PC-9 (cell line): ENCODE data around the gene SUCO. TPM values are rescaled to one million over a fixed set of nuclear protein-coding genes. Genes with fewer than 3 reads are reported as not detected.
"Not testable (repeated sequence)": the region's sequence is repeated elsewhere in the genome, so short reads cannot be mapped to it uniquely, and the experiment has no call there.

Experiments
- BruUV-seq: library from RNA; stranded (reverse); fragments of 400-500 nt; replicated peaks from 2 replicates; lab custom pipeline; 2021; lab: Mats Ljungman, UMichigan
- CTCF ChIA-PET: fragments of 300-600 bp; sonication (Branson Sonifier 250); formaldehyde crosslinking; loops from one replicate; lab custom pipeline; 2022; ENCODE audit warnings: antibody characterized with exemption; lab: Charles Lee
- POLR2A ChIA-PET: fragments of 300-600 bp; sonication (Branson Sonifier 250); formaldehyde crosslinking; loops from one replicate; lab custom pipeline; 2022; ENCODE audit warnings: antibody characterized with exemption; ENCODE audit not compliant: unreplicated experiment; lab: Charles Lee
- DNase-seq, 2 experiments: peaks; one replicate each; pipeline versions ENCODE4 v3.0.0 to v3.0.0-alpha.2; 2015 to 2022; ENCODE audit warnings: mixed read lengths in 1 of 2
- H2AFZ ChIP-seq: fragments of 200-600 bp; sonication (generic); 2 replicates; pipeline ENCODE4 v1.8.1; 2017; ENCODE audit warnings: antibody characterized with exemption
- H3F3A ChIP-seq: fragments of 200-600 bp; sonication (generic); 2 replicates; pipeline ENCODE4 v1.8.1; 2017; ENCODE audit warnings: antibody characterized with exemption, mild to moderate bottlenecking, low read depth; ENCODE audit not compliant: insufficient read depth
- H3K27ac ChIP-seq: fragments of 200-600 bp; sonication (generic); 2 replicates; pipeline ENCODE4 v1.6.1; 2016; ENCODE audit warnings: mixed run types
- H3K27me3 ChIP-seq: fragments of 200-600 bp; sonication (generic); 2 replicates; pipeline ENCODE4 v1.6.1; 2016; ENCODE audit warnings: low read depth, mixed run types; ENCODE audit not compliant: insufficient read depth
- H3K36me3 ChIP-seq: fragments of 200-600 bp; sonication (generic); 2 replicates; pipeline ENCODE4 v1.6.1; 2016; ENCODE audit warnings: low read depth, mixed run types
- H3K4me1 ChIP-seq: fragments of 200-600 bp; sonication (generic); replicated peaks from 2 replicates; pipeline ENCODE4 v1.6.1; 2016; ENCODE audit warnings: mixed run types; ENCODE audit not compliant: insufficient read depth
- H3K4me2 ChIP-seq: fragments of 200-600 bp; sonication (generic); 2 replicates; pipeline ENCODE4 v1.6.1; 2017; ENCODE audit warnings: mixed run types
- H3K4me3 ChIP-seq: fragments of 200-600 bp; sonication (generic); 2 replicates; pipeline ENCODE4 v1.6.1; 2016; ENCODE audit warnings: mixed run types
- H3K79me2 ChIP-seq: fragments of 200-600 bp; sonication (generic); 2 replicates; pipeline ENCODE4 v1.6.1; 2017; ENCODE audit warnings: low read depth, mixed run types
- H3K9me2 ChIP-seq: fragments of 200-600 bp; sonication (generic); 2 replicates; pipeline ENCODE4 v1.8.1; 2017; ENCODE audit warnings: mild to moderate bottlenecking; ENCODE audit not compliant: insufficient read depth
- H3K9me3 ChIP-seq: fragments of 200-600 bp; sonication (generic); 2 replicates; pipeline ENCODE4 v1.8.1; 2016; ENCODE audit warnings: low read depth; ENCODE audit not compliant: insufficient read depth
- H4K20me1 ChIP-seq: fragments of 200-600 bp; sonication (generic); 2 replicates; pipeline ENCODE4 v1.8.1; 2017; ENCODE audit not compliant: insufficient read depth
- EZH2 ChIP-seq: fragments of 200-600 bp; sonication (generic); IDR thresholded peaks from 2 replicates; pipeline ENCODE4 v1.8.0; 2017; ENCODE audit warnings: antibody characterized with exemption, low read depth
- intact Hi-C: fragments of 100-400 bp; cut with micrococcal nuclease; formaldehyde crosslinking; loops from one replicate; pipeline ENCODE4 v1.10.0; 2022; ENCODE audit not compliant: unreplicated experiment
- total RNA-seq: library from RNA; stranded (reverse); gene quantifications from 2 replicates; pipeline ENCODE4 v1.2.3, GENCODE V29; 2021
- TF ChIP-seq, protein P1 (sequence below): fragments of 200-600 bp; sonication (generic); conservative IDR thresholded peaks from 2 replicates; pipeline ENCODE4 v1.6.1; 2017; ENCODE audit warnings: mixed run types, antibody characterized with exemption, mild to moderate bottlenecking, moderate library complexity

Gene SUCO
- total RNA-seq, 1 experiment from 2014 or later = 34.0 TPM

DNA sequence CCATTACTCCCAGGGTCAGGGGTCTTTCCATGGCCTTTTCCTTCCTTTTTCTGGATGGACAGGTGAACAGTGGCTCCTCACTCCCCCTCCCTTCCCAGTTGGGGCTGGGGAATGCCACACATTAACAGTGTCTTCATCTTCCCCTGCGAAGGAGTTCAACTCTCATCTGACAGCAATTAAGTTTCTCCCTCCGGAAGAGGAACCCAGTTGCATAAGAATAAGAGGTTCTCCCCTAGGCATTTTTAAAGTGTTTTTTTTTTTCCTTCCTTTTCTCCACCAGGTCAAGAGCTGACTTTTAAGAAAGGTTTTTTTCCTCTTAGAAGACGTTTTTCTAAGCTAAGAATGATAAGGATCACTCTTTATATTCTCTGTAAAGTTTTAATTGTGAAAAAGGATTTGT, 83.7 kb downstream of the SUCO start:
- Histone ChIP-seq H3K4me1 (no peaks in the 10 kb centered on the region), H3K79me2 (no peaks in the 10 kb centered on the region), H3K27me3 (no peaks in the 10 kb centered on the region), H3K4me3 (no peak overlapping the region), H3F3A (peaks cover 3% of the 10 kb centered on the region; the same call in 1 of the 2 replicates), H3K9me3 (peaks cover 45% of the 10 kb centered on the region), H3K9me2 (no peaks in the 10 kb centered on the region), H4K20me1 (no peaks in the 10 kb centered on the region), H3K36me3 (0 out of 2 replicates have a peak, but pooled peaks cover under 1% of the 10 kb centered on the region), H2AFZ (no peak overlapping the region), H3K27ac (no peak overlapping the region), H3K4me2 (no peak overlapping the region)
- BruUV-seq = no TSS peak
- intact Hi-C loops = no loop called here
- TF ChIP-seq, protein P1, sequence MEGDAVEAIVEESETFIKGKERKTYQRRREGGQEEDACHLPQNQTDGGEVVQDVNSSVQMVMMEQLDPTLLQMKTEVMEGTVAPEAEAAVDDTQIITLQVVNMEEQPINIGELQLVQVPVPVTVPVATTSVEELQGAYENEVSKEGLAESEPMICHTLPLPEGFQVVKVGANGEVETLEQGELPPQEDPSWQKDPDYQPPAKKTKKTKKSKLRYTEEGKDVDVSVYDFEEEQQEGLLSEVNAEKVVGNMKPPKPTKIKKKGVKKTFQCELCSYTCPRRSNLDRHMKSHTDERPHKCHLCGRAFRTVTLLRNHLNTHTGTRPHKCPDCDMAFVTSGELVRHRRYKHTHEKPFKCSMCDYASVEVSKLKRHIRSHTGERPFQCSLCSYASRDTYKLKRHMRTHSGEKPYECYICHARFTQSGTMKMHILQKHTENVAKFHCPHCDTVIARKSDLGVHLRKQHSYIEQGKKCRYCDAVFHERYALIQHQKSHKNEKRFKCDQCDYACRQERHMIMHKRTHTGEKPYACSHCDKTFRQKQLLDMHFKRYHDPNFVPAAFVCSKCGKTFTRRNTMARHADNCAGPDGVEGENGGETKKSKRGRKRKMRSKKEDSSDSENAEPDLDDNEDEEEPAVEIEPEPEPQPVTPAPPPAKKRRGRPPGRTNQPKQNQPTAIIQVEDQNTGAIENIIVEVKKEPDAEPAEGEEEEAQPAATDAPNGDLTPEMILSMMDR = no peak
- TF ChIP-seq EZH2 = no peak
- no peak for DNase-seq
- ChIA-PET POLR2A (no interaction called here), CTCF (no interaction called here)

DNA sequence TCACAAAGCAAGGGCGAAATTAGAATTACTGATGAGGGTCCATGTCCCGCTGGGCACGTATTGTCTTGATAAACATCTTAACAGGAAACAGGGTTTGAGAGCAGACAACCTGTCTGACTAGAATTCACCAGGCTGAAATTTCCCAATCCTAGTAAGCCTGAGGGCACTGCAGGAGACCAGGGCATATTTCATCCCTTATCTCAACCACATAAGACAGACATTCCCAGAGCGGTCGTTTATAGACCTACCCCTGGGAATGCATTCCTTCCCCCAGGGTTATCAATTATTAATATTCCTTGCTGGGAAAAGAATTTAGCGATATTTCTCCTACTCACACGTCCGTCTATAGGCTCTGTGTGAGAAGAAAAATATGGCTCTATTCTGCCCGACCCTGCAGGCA, 87.7 kb downstream of the SUCO start:
- H3K27ac ChIP-seq, BruUV-seq: not testable (repeated sequence)

DNA sequence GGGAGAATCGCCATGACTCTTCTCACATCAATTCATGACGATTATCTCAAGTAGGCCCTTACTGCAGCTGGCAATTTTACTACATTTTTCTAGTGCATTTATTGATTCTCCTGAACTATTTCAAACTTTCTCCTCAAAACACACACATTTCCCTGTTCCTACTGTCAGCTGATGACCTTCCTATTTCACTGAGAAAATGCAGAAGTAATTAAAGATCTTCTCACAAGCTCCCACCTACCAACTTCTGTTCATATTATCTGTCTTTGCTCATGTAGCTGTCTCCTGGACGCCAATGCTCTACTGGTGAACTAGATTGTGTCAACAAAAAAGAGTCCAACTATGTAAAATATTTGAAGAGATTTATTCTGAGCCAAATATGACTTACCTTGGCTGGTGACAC, 89.6 kb downstream of the SUCO start:
- intact Hi-C loops = no loop called here
- no peaks in the 10 kb centered on the region for H3K79me2 ChIP-seq
- BruUV-seq = no TSS peak
- no peak overlapping the region for H3K27ac ChIP-seq
- ChIA-PET CTCF (no interaction called here), POLR2A (interaction anchor here (0.6 kb wide), 1 partner anchor 95 kb away, joined by 4 read pairs; no protein-coding TSS in a partner anchor)
- no peaks in the 10 kb centered on the region for H3K9me2 ChIP-seq
- no peaks in the 10 kb centered on the region for H3K36me3 ChIP-seq
- H3F3A ChIP-seq = peaks cover 6% of the 10 kb centered on the region; the same call in 1 of the 2 replicates
- TF ChIP-seq, protein P1 = no peak
- TF ChIP-seq EZH2 = no peak
- H3K4me2 ChIP-seq = no peak overlapping the region
- peaks cover 34% of the 10 kb centered on the region for H3K9me3 ChIP-seq
- H3K4me3 ChIP-seq = no peak overlapping the region
- H3K4me1 ChIP-seq = no peaks in the 10 kb centered on the region
- no peak overlapping the region for H2AFZ ChIP-seq
- DNase-seq = no peak
- no peaks in the 10 kb centered on the region for H4K20me1 ChIP-seq
- no peaks in the 10 kb centered on the region for H3K27me3 ChIP-seq

More for the DNA sequence above, 87.7 kb downstream of the SUCO start:
- POLR2A ChIA-PET, H3K27me3 ChIP-seq, H3K4me3 ChIP-seq, CTCF ChIA-PET, H2AFZ ChIP-seq, H3K4me1 ChIP-seq, H3F3A ChIP-seq, H3K4me2 ChIP-seq, DNase-seq, intact Hi-C loops, H3K79me2 ChIP-seq, H3K9me2 ChIP-seq, H4K20me1 ChIP-seq, H3K36me3 ChIP-seq: not testable (repeated sequence)
- H3K9me3 ChIP-seq = peaks cover 39% of the 10 kb centered on the region

DNA sequence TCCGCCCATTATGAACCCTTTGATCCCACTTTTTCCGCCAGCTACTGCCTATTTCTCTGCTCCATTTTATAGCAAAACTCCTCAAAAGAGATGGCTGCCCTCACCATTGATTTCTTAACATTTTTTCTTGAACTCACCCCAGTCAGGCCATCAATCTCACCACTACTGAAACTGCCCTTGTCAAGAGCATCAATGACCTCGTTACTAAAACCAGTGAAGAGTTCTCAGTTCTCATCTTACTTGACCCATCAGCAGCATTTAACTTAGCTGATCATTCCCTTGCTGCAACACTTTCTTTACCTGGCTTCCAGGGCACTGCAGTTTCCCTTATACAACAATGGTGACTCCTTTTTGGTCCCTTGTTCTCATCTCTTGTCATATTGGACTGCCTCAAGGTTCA, 90.8 kb downstream of the SUCO start:
- Histone ChIP-seq H3K4me3 (no peak overlapping the region), H4K20me1 (no peaks in the 10 kb centered on the region), H3K9me2 (no peaks in the 10 kb centered on the region), H3F3A (peaks cover 6% of the 10 kb centered on the region; the same call in 1 of the 2 replicates), H3K36me3 (no peaks in the 10 kb centered on the region), H3K79me2 (no peaks in the 10 kb centered on the region), H2AFZ (no peak overlapping the region), H3K27me3 (no peaks in the 10 kb centered on the region), H3K9me3 (peaks cover 30% of the 10 kb centered on the region), H3K27ac (no peak overlapping the region), H3K4me1 (no peaks in the 10 kb centered on the region), H3K4me2 (no peak overlapping the region)
- TF ChIP-seq, protein P1 = no peak
- TF ChIP-seq EZH2 = no peak
- no TSS peak for BruUV-seq
- ChIA-PET POLR2A (no interaction called here), CTCF (no interaction called here)
- intact Hi-C loops = no loop called here
- no peak for DNase-seq
